Stimulated activated CD8-positive, alpha-beta memory T cell treated with anti-CD3 and anti-CD28 coated beads, Interleukin-4, amount 100 ng/mL, for 24 hours (primary cell): Measurements from ENCODE around the gene MYCBP2.

ENCODE experiments used
- DNase-seq: peaks from one replicate; pipeline ENCODE4 v3.0.0-alpha.2; 2020; ENCODE audit warnings: low read depth

The MYCBP2 gene

GRCh38 chr13:77093735-77094134, 233.2 kb downstream of the MYCBP2 start:
- no peak for DNase-seq

GRCh38 chr13:77084755-77085154, 242.1 kb downstream of the MYCBP2 start:
- DNase-seq, result no peak

- DNase-seq, result no peak
Measured at GRCh38 chr13:77079902-77080413, 246.9 kb downstream of the MYCBP2 start.

- no peak for DNase-seq
Measured at GRCh38 chr13:77067519-77067918, 259.4 kb downstream of the MYCBP2 start.

GRCh38 chr13:77065461-77066147, 261.3 kb downstream of the MYCBP2 start:
- DNase-seq, result no peak

- no peak for DNase-seq
Measured at GRCh38 chr13:77062097-77062496, 264.8 kb downstream of the MYCBP2 start.

- no peak for DNase-seq
Measured at GRCh38 chr13:77061362-77061761, 265.5 kb downstream of the MYCBP2 start.

- DNase-seq, result no peak
Measured at GRCh38 chr13:77056886-77057285, 270.0 kb downstream of the MYCBP2 start.

- no peak for DNase-seq
Measured at GRCh38 chr13:77056382-77056781, 270.5 kb downstream of the MYCBP2 start.

- DNase-seq, result no peak
Measured at GRCh38 chr13:77055158-77055557, 271.7 kb downstream of the MYCBP2 start.

GRCh38 chr13:77053192-77053591, 273.7 kb downstream of the MYCBP2 start:
- no peak for DNase-seq

GRCh38 chr13:77048681-77049080, 278.2 kb downstream of the MYCBP2 start:
- no peak for DNase-seq

GRCh38 chr13:77047649-77048343, 279.1 kb downstream of the MYCBP2 start:
- no peak for DNase-seq

- no peak for DNase-seq
Measured at GRCh38 chr13:77042566-77043177, 284.2 kb downstream of the MYCBP2 start.

- no peak for DNase-seq
Measured at GRCh38 chr13:77040835-77041234, 286.1 kb downstream of the MYCBP2 start.

GRCh38 chr13:77040076-77040475, 286.8 kb downstream of the MYCBP2 start:
- no peak for DNase-seq

GRCh38 chr13:77038907-77039480, 287.9 kb downstream of the MYCBP2 start:
- no peak for DNase-seq

GRCh38 chr13:77036279-77036678, 290.6 kb downstream of the MYCBP2 start:
- DNase-seq, result no peak

GRCh38 chr13:77034881-77035280, 292.0 kb downstream of the MYCBP2 start:
- DNase-seq, result no peak

- DNase-seq, result no peak
Measured at GRCh38 chr13:77033717-77034302, 293.1 kb downstream of the MYCBP2 start.

- DNase-seq, result no peak
Measured at GRCh38 chr13:77031656-77032243, 295.1 kb downstream of the MYCBP2 start.

- no peak for DNase-seq
Measured at GRCh38 chr13:77029436-77029835, 297.5 kb downstream of the MYCBP2 start.
